ENCODE results near the gene TNFRSF13B.

Gene TNFRSF13B

DNA sequence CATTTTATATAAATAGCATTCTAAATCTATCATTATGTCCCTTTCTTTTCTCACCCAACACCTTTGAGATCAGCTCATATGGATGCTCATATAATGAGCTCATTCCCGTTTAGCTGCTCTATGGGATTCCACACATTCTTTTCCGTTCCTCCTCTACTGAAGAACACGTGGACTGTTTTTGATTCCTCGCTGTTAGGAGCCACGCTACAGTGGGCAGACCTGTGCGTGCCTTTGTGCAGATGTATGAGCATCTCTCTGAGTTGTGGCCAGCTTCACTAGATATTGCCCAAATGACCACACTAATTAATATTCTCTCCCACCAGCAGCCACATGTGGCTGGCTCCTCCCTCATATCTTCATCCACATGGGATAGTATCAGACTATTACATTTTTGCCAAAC is 6.0 kb upstream of the TNFRSF13B start:
- Histone ChIP-seq H4K8ac (ENCODE audit: low read length) (no peak overlapping the region), H2BK12ac (ENCODE audit: low read length in 2 of 2) (no peak overlapping the region), H3K4me3 (ENCODE audit: insufficient read depth in 1 of 2, low read depth in 1 of 2, low read length in 2 of 2) (no peak overlapping the region), H3K4ac (ENCODE audit: low read depth in 1 of 2, low read length in 2 of 2) (no peak overlapping the region), H4K91ac (ENCODE audit: low read length) (no peak overlapping the region), H3K9me3 (ENCODE audit: control insufficient read depth, low read length) (no peaks in the 10 kb centered on the region), H3K23ac (ENCODE audit: low read length in 2 of 2) (no peak overlapping the region), H3K14ac (ENCODE audit: low read length in 2 of 2) (no peak overlapping the region), H3K27me3 (ENCODE audit: control insufficient read depth in 1 of 2, insufficient read depth in 1 of 2, low read length in 2 of 2) (peaks cover 4 to 15% of the 10 kb centered on the region in 2 experiments), H2AFZ (ENCODE audit: low read depth, low read length) (no peak overlapping the region), H3K9ac (ENCODE audit: low read length) (no peak overlapping the region), H2AK5ac (ENCODE audit: low read length, severe bottlenecking) (no peak overlapping the region), H2BK15ac (ENCODE audit: low read depth, poor library complexity, severe bottlenecking) (no peak overlapping the region), H3K36me3 (ENCODE audit: control insufficient read depth in 1 of 2, insufficient read depth in 2 of 2, low read depth in 1 of 2, low read length in 2 of 2) (no peaks in the 10 kb centered on the region), H3K18ac (ENCODE audit: low read depth in 1 of 2, low read length in 2 of 2) (no peak overlapping the region), H2BK5ac (ENCODE audit: low read depth, low read length, poor library complexity, severe bottlenecking) (no peak overlapping the region), H2BK120ac (ENCODE audit: low read depth, low read length) (no peak overlapping the region), H3K4me2 (ENCODE audit: low read length, poor library complexity, severe bottlenecking) (no peak overlapping the region), H3K4me1 (ENCODE audit: control insufficient read depth, insufficient read depth, low read depth, low read length) (peaks cover 11% of the 10 kb centered on the region), H3K27ac (ENCODE audit: low read length, poor library complexity, severe bottlenecking) (peak overlapping the region; percentile 66), H3K79me1 (replicated peaks; ENCODE audit: low read length, poor library complexity, severe bottlenecking) (no peaks in the 10 kb centered on the region)
- no peak for DNase-seq
- WGBS: 46% methylated on average over 6 of the region's 6 CpGs

- H4K8ac ChIP-seq (ENCODE audit: low read length): no peak overlapping the region
- no peak overlapping the region for H2BK15ac ChIP-seq (ENCODE audit: low read depth, poor library complexity, severe bottlenecking)
- no peak overlapping the region for H3K9ac ChIP-seq (ENCODE audit: low read length)
- H3K4ac ChIP-seq (ENCODE audit: low read depth in 1 of 2, low read length in 2 of 2): no peak overlapping the region
- H3K14ac ChIP-seq (ENCODE audit: low read length in 2 of 2): no peak overlapping the region
- no peaks in the 10 kb centered on the region for H3K36me3 ChIP-seq (ENCODE audit: control insufficient read depth in 1 of 2, insufficient read depth in 2 of 2, low read depth in 1 of 2, low read length in 2 of 2)
- no peak overlapping the region for H4K91ac ChIP-seq (ENCODE audit: low read length)
- no peak overlapping the region for H3K4me2 ChIP-seq (ENCODE audit: low read length, poor library complexity, severe bottlenecking)
- H3K27ac ChIP-seq (ENCODE audit: low read length, poor library complexity, severe bottlenecking): no peak overlapping the region
- no peaks in the 10 kb centered on the region for H3K9me3 ChIP-seq (ENCODE audit: control insufficient read depth, low read length)
- H3K79me1 ChIP-seq (replicated peaks; ENCODE audit: low read length, poor library complexity, severe bottlenecking): no peaks in the 10 kb centered on the region
- DNase-seq: no peak
- no peak overlapping the region for H2BK12ac ChIP-seq (ENCODE audit: low read length in 2 of 2)
- WGBS: 94% methylated on average over 9 of the region's 9 CpGs
- H2BK5ac ChIP-seq (ENCODE audit: low read depth, low read length, poor library complexity, severe bottlenecking): no peak overlapping the region
- H2BK120ac ChIP-seq (ENCODE audit: low read depth, low read length): no peak overlapping the region
- no peak overlapping the region for H2AFZ ChIP-seq (ENCODE audit: low read depth, low read length)
- no peak overlapping the region for H3K18ac ChIP-seq (ENCODE audit: low read depth in 1 of 2, low read length in 2 of 2)
- H3K4me1 ChIP-seq (ENCODE audit: control insufficient read depth, insufficient read depth, low read depth, low read length): peaks cover 11% of the 10 kb centered on the region
- H3K27me3 ChIP-seq (ENCODE audit: control insufficient read depth in 1 of 2, insufficient read depth in 1 of 2, low read length in 2 of 2): peaks cover 4 to 15% of the 10 kb centered on the region in 2 experiments
- H3K23ac ChIP-seq (ENCODE audit: low read length in 2 of 2): no peak overlapping the region
- H3K4me3 ChIP-seq (ENCODE audit: insufficient read depth in 1 of 2, low read depth in 1 of 2, low read length in 2 of 2): no peak overlapping the region
- H2AK5ac ChIP-seq (ENCODE audit: low read length, severe bottlenecking): peak overlapping the region; percentile 74
These were observed 5.0 kb upstream of the TNFRSF13B start for GRCh38 chr17:16976725-16977550.

DNA sequence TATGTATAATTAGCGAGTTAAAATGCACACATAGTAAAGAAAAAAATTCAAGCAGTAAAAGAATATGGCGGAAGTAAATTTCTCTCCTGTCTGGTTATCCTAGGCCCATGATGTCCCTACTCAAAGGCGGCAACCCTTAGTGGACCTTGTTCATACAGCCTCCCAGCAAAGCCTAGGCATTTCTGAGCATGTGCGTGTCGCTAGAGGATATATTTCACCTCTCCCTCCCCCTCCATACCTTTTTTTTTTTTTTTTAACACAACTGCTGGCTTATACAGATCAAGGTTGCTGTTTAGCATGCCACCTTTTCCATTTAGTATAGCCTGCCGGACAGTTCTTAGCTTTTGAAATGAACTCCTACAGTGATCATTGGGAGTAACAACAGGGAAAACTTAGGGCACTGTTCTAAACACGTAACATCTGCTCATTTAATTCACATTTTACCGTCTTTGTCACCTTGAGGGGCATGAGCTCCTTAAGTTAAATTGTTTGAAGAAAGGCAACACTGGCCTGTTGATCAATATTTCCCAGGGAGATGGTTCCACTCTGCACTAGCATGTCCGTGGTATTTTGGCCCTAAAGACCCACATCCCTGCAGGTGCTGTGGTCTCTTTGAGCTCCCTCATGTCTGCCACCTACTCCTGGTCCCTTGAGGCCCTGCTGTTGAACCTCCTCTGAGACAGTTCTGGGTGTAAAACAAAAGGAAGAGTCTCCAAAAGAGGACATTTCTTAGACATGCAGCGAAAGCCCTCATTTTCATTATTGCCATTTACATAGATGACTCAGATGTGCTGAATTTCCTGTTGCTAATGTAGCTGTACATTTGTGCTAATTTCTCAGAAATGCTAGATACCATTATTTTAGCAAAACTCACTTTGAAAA is 4.1 kb upstream of the TNFRSF13B start:
- Histone ChIP-seq H3K18ac (ENCODE audit: low read depth in 1 of 2, low read length in 2 of 2) (no peak overlapping the region), H2BK12ac (ENCODE audit: low read length in 2 of 2) (no peak overlapping the region), H3K4me2 (ENCODE audit: low read length, poor library complexity, severe bottlenecking) (no peak overlapping the region), H2BK15ac (ENCODE audit: low read depth, poor library complexity, severe bottlenecking) (no peak overlapping the region), H2AFZ (ENCODE audit: low read depth, low read length) (no peak overlapping the region), H4K91ac (ENCODE audit: low read length) (no peak overlapping the region), H3K4me3 (ENCODE audit: insufficient read depth in 1 of 2, low read depth in 1 of 2, low read length in 2 of 2) (no peak overlapping the region), H2BK5ac (ENCODE audit: low read depth, low read length, poor library complexity, severe bottlenecking) (no peak overlapping the region), H3K14ac (ENCODE audit: low read length in 2 of 2) (no peak overlapping the region), H3K9me3 (ENCODE audit: control insufficient read depth, low read length) (no peaks in the 10 kb centered on the region), H3K79me1 (replicated peaks; ENCODE audit: low read length, poor library complexity, severe bottlenecking) (no peaks in the 10 kb centered on the region), H4K8ac (ENCODE audit: low read length) (no peak overlapping the region), H2AK5ac (ENCODE audit: low read length, severe bottlenecking) (peak overlapping the region; percentile 84), H3K9ac (ENCODE audit: low read length) (no peak overlapping the region), H3K4ac (ENCODE audit: low read depth in 1 of 2, low read length in 2 of 2) (no peak overlapping the region), H3K27ac (ENCODE audit: low read length, poor library complexity, severe bottlenecking) (no peak overlapping the region), H3K27me3 (ENCODE audit: control insufficient read depth in 1 of 2, insufficient read depth in 1 of 2, low read length in 2 of 2) (peaks cover 4 to 18% of the 10 kb centered on the region in 2 experiments), H3K23ac (ENCODE audit: low read length in 2 of 2) (no peak overlapping the region), H3K36me3 (ENCODE audit: control insufficient read depth in 1 of 2, insufficient read depth in 2 of 2, low read depth in 1 of 2, low read length in 2 of 2) (no peaks in the 10 kb centered on the region), H2BK120ac (ENCODE audit: low read depth, low read length) (no peak overlapping the region), H3K4me1 (ENCODE audit: control insufficient read depth, insufficient read depth, low read depth, low read length) (peaks cover 8% of the 10 kb centered on the region)
- 88% methylated on average over 9 of the region's 10 CpGs for WGBS
- DNase-seq: no peak

GRCh38 chr17:16975277-16975651 is 3.3 kb upstream of the TNFRSF13B start:
- peaks cover 9 to 25% of the 10 kb centered on the region in 2 experiments for H3K27me3 ChIP-seq (ENCODE audit: control insufficient read depth in 1 of 2, insufficient read depth in 1 of 2, low read length in 2 of 2)
- H3K4me3 ChIP-seq (ENCODE audit: insufficient read depth in 1 of 2, low read depth in 1 of 2, low read length in 2 of 2): no peak overlapping the region
- WGBS: 90% methylated on average over 2 of the region's 2 CpGs

More at GRCh38 chr17:16975277-16975651, 3.3 kb upstream of the TNFRSF13B start:
- H3K18ac ChIP-seq (ENCODE audit: low read depth in 1 of 2, low read length in 2 of 2): no peak overlapping the region
- no peak overlapping the region for H3K23ac ChIP-seq (ENCODE audit: low read length in 2 of 2)
- no peaks in the 10 kb centered on the region for H3K9me3 ChIP-seq (ENCODE audit: control insufficient read depth, low read length)
- H2BK15ac ChIP-seq (ENCODE audit: low read depth, poor library complexity, severe bottlenecking): no peak overlapping the region
- no peak overlapping the region for H4K8ac ChIP-seq (ENCODE audit: low read length)
- no peak overlapping the region for H3K9ac ChIP-seq (ENCODE audit: low read length)
- H4K91ac ChIP-seq (ENCODE audit: low read length): no peak overlapping the region
- H2AK5ac ChIP-seq (ENCODE audit: low read length, severe bottlenecking): no peak overlapping the region
- no peaks in the 10 kb centered on the region for H3K36me3 ChIP-seq (ENCODE audit: control insufficient read depth in 1 of 2, insufficient read depth in 2 of 2, low read depth in 1 of 2, low read length in 2 of 2)
- no peak overlapping the region for H3K27ac ChIP-seq (ENCODE audit: low read length, poor library complexity, severe bottlenecking)
- H2BK120ac ChIP-seq (ENCODE audit: low read depth, low read length): no peak overlapping the region
- no peak overlapping the region for H2BK12ac ChIP-seq (ENCODE audit: low read length in 2 of 2)
- H3K4me1 ChIP-seq (ENCODE audit: control insufficient read depth, insufficient read depth, low read depth, low read length): peaks cover 4% of the 10 kb centered on the region
- no peak overlapping the region for H3K4me2 ChIP-seq (ENCODE audit: low read length, poor library complexity, severe bottlenecking)
- no peak overlapping the region for H2BK5ac ChIP-seq (ENCODE audit: low read depth, low read length, poor library complexity, severe bottlenecking)
- no peak for DNase-seq
- H3K14ac ChIP-seq (ENCODE audit: low read length in 2 of 2): no peak overlapping the region
- no peak overlapping the region for H2AFZ ChIP-seq (ENCODE audit: low read depth, low read length)
- no peak overlapping the region for H3K4ac ChIP-seq (ENCODE audit: low read depth in 1 of 2, low read length in 2 of 2)
- no peaks in the 10 kb centered on the region for H3K79me1 ChIP-seq (replicated peaks; ENCODE audit: low read length, poor library complexity, severe bottlenecking)

Measured in mesenchymal stem cell (in vitro differentiated cells and primary cell).